Stimulated activated CD4-positive, alpha-beta T cell treated with anti-CD3 and anti-CD28 coated beads, Interleukin-2, amount 100 ng/mL, for 24 hours (primary cell): Measurements from ENCODE around the gene UBTD2.
"Not testable (repeated sequence)": the region's sequence is repeated elsewhere in the genome, so short reads cannot be mapped to it uniquely, and the experiment has no call there.

Experiments used
- DNase-seq, 2 donors: peaks; one replicate each; pipeline ENCODE4 v3.0.0-alpha.2; 2020

The UBTD2 gene

GRCh38 chr5:172283020-172283861, at the start of gene UBTD2:
TSS of gene UBTD2 (minus strand) at chr5:172283764. CDS start at chr5:172283665, 99 bp downstream.
- peak; percentile 74 to 83 for DNase-seq

- not testable (repeated sequence) for DNase-seq
These were observed 43.3 kb upstream of the UBTD2 start for GRCh38 chr5:172326901-172327300.

- DNase-seq: no peak
These were observed 41.9 kb upstream of the UBTD2 start for GRCh38 chr5:172325452-172325851.

GRCh38 chr5:172322028-172322965, 38.7 kb upstream of the UBTD2 start:
- DNase-seq: no peak

GRCh38 chr5:172321593-172321992, 38.0 kb upstream of the UBTD2 start:
- DNase-seq: no peak

GRCh38 chr5:172319708-172320441, 36.3 kb upstream of the UBTD2 start:
- no peak for DNase-seq

GRCh38 chr5:172315587-172316493, 32.3 kb upstream of the UBTD2 start:
- DNase-seq: no peak

GRCh38 chr5:172313915-172314314, 30.4 kb upstream of the UBTD2 start:
- DNase-seq: no peak

GRCh38 chr5:172312286-172312685, 28.7 kb upstream of the UBTD2 start:
- no peak for DNase-seq

GRCh38 chr5:172311605-172312004, 28.0 kb upstream of the UBTD2 start:
- DNase-seq: no peak

- DNase-seq: no peak
These were observed 27.5 kb upstream of the UBTD2 start for GRCh38 chr5:172311026-172311425.

GRCh38 chr5:172305380-172305779, 21.8 kb upstream of the UBTD2 start:
- DNase-seq: no peak

- no peak for DNase-seq
These were observed 20.2 kb upstream of the UBTD2 start for GRCh38 chr5:172303572-172304335.

GRCh38 chr5:172303162-172303561, 19.6 kb upstream of the UBTD2 start:
- no peak for DNase-seq

GRCh38 chr5:172302047-172302710, 18.6 kb upstream of the UBTD2 start:
- DNase-seq: no peak

GRCh38 chr5:172299916-172300439, 16.4 kb upstream of the UBTD2 start:
- no peak for DNase-seq

GRCh38 chr5:172294831-172295230, 11.3 kb upstream of the UBTD2 start:
- no peak for DNase-seq

- DNase-seq: no peak
These were observed 10.3 kb upstream of the UBTD2 start for GRCh38 chr5:172293745-172294342.

GRCh38 chr5:172293054-172293744, 9.6 kb upstream of the UBTD2 start:
- DNase-seq: peak; percentile 58 to 60
